ENCODE measurements around the gene FAM228B.
A peak's percentile ranks its signal among the peaks of the same experiment; 100 is the strongest.
"Not testable (repeated sequence)": the region's sequence is repeated elsewhere in the genome, so short reads cannot be mapped to it uniquely, and the experiment has no call there.

FAM228B gene

GRCh38 chr2:24191156-24191555 lies 67.9 kb downstream of the FAM228B start:
- no peaks in the 10 kb centered on the region for H3K27me3 Mint-ChIP-seq
- peaks cover 8% of the 10 kb centered on the region for H3K9me3 Mint-ChIP-seq
- no peak for DNase-seq
- H3K4me1 Mint-ChIP-seq: no peaks in the 10 kb centered on the region
- no peak overlapping the region for H3K4me3 Mint-ChIP-seq
- no peak for ATAC-seq
- H3K36me3 Mint-ChIP-seq (ENCODE audit: low read depth): no peaks in the 10 kb centered on the region
- H3K27ac Mint-ChIP-seq: no peak overlapping the region

- H3K27me3 Mint-ChIP-seq: no peaks in the 10 kb centered on the region
- ATAC-seq: no peak
- H3K4me1 Mint-ChIP-seq: no peaks in the 10 kb centered on the region
- no peak overlapping the region for H3K4me3 Mint-ChIP-seq
- no peaks in the 10 kb centered on the region for H3K36me3 Mint-ChIP-seq (ENCODE audit: low read depth)
- no peak overlapping the region for H3K27ac Mint-ChIP-seq
- peaks cover 8% of the 10 kb centered on the region for H3K9me3 Mint-ChIP-seq
- no peak for DNase-seq
Observed at GRCh38 chr2:24191848-24192247, 68.6 kb downstream of the FAM228B start.

DNA sequence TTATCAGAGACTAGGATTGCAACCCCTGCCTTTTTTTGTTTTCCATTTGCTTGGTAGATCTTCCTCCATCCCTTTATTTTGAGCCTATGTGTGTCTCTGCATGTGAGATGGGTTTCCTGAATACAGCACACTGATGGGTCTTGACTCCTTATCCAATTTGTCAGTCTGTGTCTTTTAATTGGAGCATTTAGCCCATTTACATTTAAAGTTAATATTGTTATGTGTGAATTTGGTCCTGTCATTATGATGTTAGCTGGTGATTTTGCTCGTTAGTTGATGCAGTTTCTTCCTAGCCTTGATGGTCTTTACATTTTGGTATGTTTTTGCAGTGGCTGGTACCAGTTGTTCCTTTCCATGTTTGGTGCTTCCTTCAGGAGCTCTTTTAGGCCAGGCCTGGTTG lies 73.9 kb downstream of the FAM228B start:
- H3K4me1 Mint-ChIP-seq; H3K27ac Mint-ChIP-seq; DNase-seq; ATAC-seq; H3K36me3 Mint-ChIP-seq (ENCODE audit: low read depth); H3K9me3 Mint-ChIP-seq; H3K27me3 Mint-ChIP-seq; H3K4me3 Mint-ChIP-seq: not testable (repeated sequence)

- ATAC-seq: no peak
- Mint-ChIP-seq H3K27me3 (no peaks in the 10 kb centered on the region), H3K4me3 (no peak overlapping the region), H3K9me3 (peaks cover 3% of the 10 kb centered on the region), H3K36me3 (ENCODE audit: low read depth) (peaks cover 21% of the 10 kb centered on the region), H3K27ac (no peak overlapping the region), H3K4me1 (no peaks in the 10 kb centered on the region)
- DNase-seq: no peak
Observed at GRCh38 chr2:24199968-24200590, 76.8 kb downstream of the FAM228B start.

DNA sequence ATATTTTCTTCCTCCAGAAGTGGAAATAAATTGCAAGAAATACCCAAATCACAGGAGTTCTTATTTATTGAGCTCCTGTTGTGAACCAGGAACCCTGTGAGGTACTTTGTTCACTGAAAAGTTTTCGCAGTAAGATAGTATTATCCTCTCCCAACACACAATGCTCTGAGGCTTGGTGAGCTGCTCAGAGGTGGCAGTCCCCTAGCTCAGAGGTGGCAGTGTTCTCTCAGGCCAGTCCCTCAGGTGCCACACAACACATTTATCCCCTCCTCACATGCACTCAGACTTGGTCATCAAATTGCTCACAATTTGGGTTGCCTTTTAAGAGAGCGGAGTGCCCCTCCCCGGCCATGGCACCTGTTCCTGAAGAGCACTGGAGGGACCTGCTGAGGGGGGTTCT lies 77.5 kb downstream of the FAM228B start:
- no peak overlapping the region for H3K27ac Mint-ChIP-seq
- no peaks in the 10 kb centered on the region for H3K27me3 Mint-ChIP-seq
- no peak for DNase-seq
- peaks cover 25% of the 10 kb centered on the region for H3K36me3 Mint-ChIP-seq (ENCODE audit: low read depth)
- no peak overlapping the region for H3K4me3 Mint-ChIP-seq
- no peaks in the 10 kb centered on the region for H3K4me1 Mint-ChIP-seq
- H3K9me3 Mint-ChIP-seq: no peaks in the 10 kb centered on the region
- no peak for ATAC-seq

DNA sequence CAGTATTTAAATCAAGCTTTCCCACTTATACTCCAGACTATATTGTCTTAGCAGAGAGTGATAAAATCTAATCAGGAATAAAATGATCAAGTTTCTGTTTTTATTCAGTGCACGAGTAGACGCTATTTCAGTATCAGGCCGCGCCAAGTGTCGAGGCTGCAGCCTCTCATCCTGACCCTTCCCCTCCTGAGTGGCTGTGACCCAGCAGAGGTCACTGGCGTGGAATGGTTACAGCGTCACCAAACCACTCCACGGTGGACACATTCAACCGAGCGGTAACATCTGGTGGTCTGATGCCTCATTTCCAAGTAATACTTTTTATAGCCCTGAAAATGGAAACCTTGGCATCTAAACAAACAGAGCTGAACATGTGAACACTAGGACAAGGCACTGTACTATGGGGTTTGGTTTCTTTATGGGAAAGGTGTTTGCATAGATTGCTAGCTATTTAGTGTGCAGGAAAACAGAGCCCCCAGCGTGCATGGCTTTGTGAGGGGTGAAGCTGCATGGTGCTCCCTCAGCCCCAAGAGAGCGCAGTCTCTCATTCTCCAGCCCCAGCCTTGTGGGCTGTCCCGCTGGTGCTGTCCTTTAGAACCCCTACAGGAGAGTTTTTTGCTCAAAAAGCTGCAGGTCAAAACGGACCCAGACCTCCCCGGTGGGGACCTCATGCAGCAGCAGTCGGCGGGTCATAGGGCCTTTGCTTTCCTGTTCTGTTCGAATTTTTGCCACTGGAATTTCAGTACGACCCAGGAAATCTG lies 79.9 kb downstream of the FAM228B start:
- Mint-ChIP-seq H3K36me3 (ENCODE audit: low read depth) (peaks cover 30% of the 10 kb centered on the region), H3K27ac (no peak overlapping the region), H3K4me3 (no peak overlapping the region), H3K9me3 (no peaks in the 10 kb centered on the region), H3K27me3 (no peaks in the 10 kb centered on the region), H3K4me1 (no peaks in the 10 kb centered on the region)
- ATAC-seq (no peak), DNase-seq (no peak)

- no peak overlapping the region for H3K4me3 Mint-ChIP-seq
- H3K27me3 Mint-ChIP-seq: no peaks in the 10 kb centered on the region
- no peak overlapping the region for H3K27ac Mint-ChIP-seq
- peaks cover 32% of the 10 kb centered on the region for H3K36me3 Mint-ChIP-seq (ENCODE audit: low read depth)
- no peaks in the 10 kb centered on the region for H3K9me3 Mint-ChIP-seq
- no peak for DNase-seq
- no peak for ATAC-seq
- no peaks in the 10 kb centered on the region for H3K4me1 Mint-ChIP-seq
Observed at GRCh38 chr2:24203787-24204150, 80.5 kb downstream of the FAM228B start.

DNA sequence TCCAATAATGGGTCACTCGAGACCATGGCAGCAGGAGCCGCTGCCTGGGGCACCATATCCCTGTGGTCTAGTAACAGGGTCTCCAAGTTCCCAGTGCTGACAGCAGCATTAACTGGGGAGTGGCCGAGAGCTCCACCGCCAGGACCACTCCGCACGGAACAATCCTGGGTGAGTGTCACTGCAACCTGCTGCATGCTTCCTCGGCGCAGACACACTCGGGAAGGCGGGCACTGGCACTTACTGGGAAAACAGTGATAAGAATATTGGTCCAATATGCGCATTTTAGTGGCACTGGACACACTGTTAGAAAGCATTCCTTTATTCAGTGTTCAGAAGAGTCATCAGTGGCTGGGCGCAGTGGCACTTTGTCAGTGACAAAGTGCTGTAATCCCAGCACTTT lies 81.2 kb downstream of the FAM228B start:
- H3K9me3 Mint-ChIP-seq: no peaks in the 10 kb centered on the region
- H3K4me3 Mint-ChIP-seq: no peak overlapping the region
- no peaks in the 10 kb centered on the region for H3K4me1 Mint-ChIP-seq
- H3K27ac Mint-ChIP-seq: no peak overlapping the region
- ATAC-seq (no peak), DNase-seq (no peak)
- peaks cover 36% of the 10 kb centered on the region for H3K36me3 Mint-ChIP-seq (ENCODE audit: low read depth)
- H3K27me3 Mint-ChIP-seq: no peaks in the 10 kb centered on the region

DNA sequence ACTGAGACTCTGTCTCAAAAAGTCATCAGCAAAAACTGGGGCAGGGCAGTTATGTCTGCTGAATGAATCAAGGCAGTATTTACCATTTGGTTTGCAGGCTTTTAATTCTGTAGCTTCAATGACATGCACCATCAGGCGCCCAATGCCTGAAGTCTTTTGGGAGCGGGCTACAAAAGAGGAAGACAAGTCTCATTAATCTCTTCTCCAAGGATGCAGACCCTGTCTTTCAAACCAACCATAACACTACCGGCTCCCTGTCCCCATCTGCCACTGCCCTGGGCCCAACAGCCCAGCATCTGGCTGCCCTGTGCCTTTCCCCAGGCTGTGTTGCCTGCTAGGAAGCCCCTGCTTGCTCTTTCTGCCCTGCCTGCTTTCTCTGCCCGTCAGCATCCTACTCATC lies 81.9 kb downstream of the FAM228B start:
- H3K36me3 Mint-ChIP-seq (ENCODE audit: low read depth): peaks cover 40% of the 10 kb centered on the region

DNA sequence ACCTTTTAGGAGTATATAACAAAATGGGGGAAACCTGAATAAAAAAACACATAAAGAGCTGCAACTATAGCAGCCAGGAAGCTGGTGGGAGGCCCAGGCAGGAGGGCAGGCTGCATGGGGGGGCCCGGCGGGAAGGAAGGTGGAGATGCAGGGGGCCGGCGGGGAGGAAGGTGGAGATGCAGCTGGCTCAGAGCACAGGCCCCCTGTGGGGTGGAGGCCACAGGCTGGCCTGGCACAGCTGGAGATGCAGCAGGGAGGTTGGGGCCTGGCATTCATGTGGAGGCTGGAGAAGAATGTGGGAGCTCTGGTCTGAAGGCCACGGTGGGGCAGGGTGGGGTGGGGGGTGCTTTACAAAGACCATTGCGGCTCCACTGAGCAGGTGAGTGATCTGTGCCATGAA lies 83.0 kb downstream of the FAM228B start:
- no peak for ATAC-seq
- H3K36me3 Mint-ChIP-seq (ENCODE audit: low read depth): peaks cover 36% of the 10 kb centered on the region
- H3K4me3 Mint-ChIP-seq: no peak overlapping the region
- no peaks in the 10 kb centered on the region for H3K4me1 Mint-ChIP-seq
- no peaks in the 10 kb centered on the region for H3K9me3 Mint-ChIP-seq
- H3K27me3 Mint-ChIP-seq: no peaks in the 10 kb centered on the region
- DNase-seq: no peak
- H3K27ac Mint-ChIP-seq: peak overlapping the region; percentile 32

More for the DNA sequence above, 81.9 kb downstream of the FAM228B start:
- Mint-ChIP-seq H3K27ac (no peak overlapping the region), H3K4me1 (no peaks in the 10 kb centered on the region), H3K27me3 (no peaks in the 10 kb centered on the region), H3K4me3 (no peak overlapping the region), H3K9me3 (no peaks in the 10 kb centered on the region)
- no peak for ATAC-seq
- DNase-seq: no peak

DNA sequence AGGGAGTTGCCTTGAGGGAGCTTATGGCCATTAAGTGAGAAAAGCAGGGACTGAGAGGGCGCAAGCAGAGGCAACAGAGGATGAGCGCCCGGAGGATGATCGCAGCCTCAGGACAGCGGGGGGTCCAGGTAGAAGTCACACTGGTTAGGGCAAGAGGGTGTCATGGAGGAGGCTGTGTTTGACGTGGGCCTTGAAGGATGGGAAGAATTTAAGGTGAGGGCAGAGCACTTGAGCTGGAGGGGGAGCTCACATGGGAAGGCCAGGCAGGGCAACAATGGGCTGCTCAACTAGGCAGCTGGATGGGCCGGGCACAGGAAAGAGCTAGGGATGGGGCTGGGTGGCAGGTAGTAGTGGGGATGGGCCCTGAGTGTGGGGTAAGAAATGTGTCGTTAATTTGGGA lies 83.4 kb downstream of the FAM228B start:
- Mint-ChIP-seq H3K27me3 (no peaks in the 10 kb centered on the region), H3K4me3 (no peak overlapping the region), H3K27ac (no peak overlapping the region), H3K36me3 (ENCODE audit: low read depth) (peaks cover 32% of the 10 kb centered on the region), H3K4me1 (no peaks in the 10 kb centered on the region), H3K9me3 (no peaks in the 10 kb centered on the region)
- ATAC-seq: no peak
- DNase-seq: no peak

- no peak overlapping the region for H3K27ac Mint-ChIP-seq
- H3K9me3 Mint-ChIP-seq: no peaks in the 10 kb centered on the region
- H3K4me3 Mint-ChIP-seq: no peak overlapping the region
- DNase-seq (no peak), ATAC-seq (peak; percentile 11)
- H3K4me1 Mint-ChIP-seq: no peaks in the 10 kb centered on the region
- no peaks in the 10 kb centered on the region for H3K27me3 Mint-ChIP-seq
- peaks cover 31% of the 10 kb centered on the region for H3K36me3 Mint-ChIP-seq (ENCODE audit: low read depth)
Observed at GRCh38 chr2:24207359-24207758, 84.1 kb downstream of the FAM228B start.

DNA sequence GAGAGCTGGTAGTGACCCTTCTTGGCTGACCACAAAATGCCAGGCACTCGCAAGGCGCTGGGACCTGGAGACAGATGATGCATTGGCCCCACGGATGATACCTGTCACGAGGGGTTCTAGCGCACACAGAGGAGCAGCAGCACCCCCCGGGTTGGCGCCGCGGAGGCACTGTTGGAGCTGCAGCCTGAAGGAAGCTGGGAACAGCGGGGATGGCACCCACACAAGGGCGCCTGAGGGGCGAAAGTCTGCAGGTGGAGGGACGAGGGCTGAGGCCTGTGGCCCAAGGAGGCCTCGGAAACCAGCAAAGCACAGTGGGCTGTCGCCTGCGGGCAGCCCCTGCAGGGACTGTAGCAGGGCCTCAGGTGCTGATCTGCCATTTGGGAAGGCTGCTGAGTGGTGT lies 85.2 kb downstream of the FAM228B start:
- no peak overlapping the region for H3K4me3 Mint-ChIP-seq
- DNase-seq: no peak
- no peak overlapping the region for H3K27ac Mint-ChIP-seq
- ATAC-seq: no peak
- no peaks in the 10 kb centered on the region for H3K27me3 Mint-ChIP-seq
- no peaks in the 10 kb centered on the region for H3K4me1 Mint-ChIP-seq
- H3K9me3 Mint-ChIP-seq: no peaks in the 10 kb centered on the region
- peaks cover 28% of the 10 kb centered on the region for H3K36me3 Mint-ChIP-seq (ENCODE audit: low read depth)

- DNase-seq (no peak), ATAC-seq (no peak)
- Mint-ChIP-seq H3K36me3 (ENCODE audit: low read depth) (peaks cover 19% of the 10 kb centered on the region), H3K4me3 (no peak overlapping the region), H3K27me3 (no peaks in the 10 kb centered on the region), H3K9me3 (no peaks in the 10 kb centered on the region), H3K4me1 (no peaks in the 10 kb centered on the region), H3K27ac (no peak overlapping the region)
Observed at GRCh38 chr2:24209389-24210105, 86.3 kb downstream of the FAM228B start.

GRCh38 chr2:24210106-24210455 lies 86.8 kb downstream of the FAM228B start:
- no peak for DNase-seq
- no peaks in the 10 kb centered on the region for H3K9me3 Mint-ChIP-seq
- no peak for ATAC-seq
- H3K27me3 Mint-ChIP-seq: no peaks in the 10 kb centered on the region
- no peak overlapping the region for H3K27ac Mint-ChIP-seq
- no peak overlapping the region for H3K4me3 Mint-ChIP-seq
- H3K36me3 Mint-ChIP-seq (ENCODE audit: low read depth): peaks cover 19% of the 10 kb centered on the region
- H3K4me1 Mint-ChIP-seq: peaks cover 1% of the 10 kb centered on the region

Data from activated naive CD8-positive, alpha-beta T cell treated with anti-CD3 and anti-CD28 coated beads, Interleukin-2, amount 50 U/mL, for 24 hours (primary cell).